IMR-90 (cell line): ENCODE data around the gene PITPNM3. TPM values are rescaled to one million over a fixed set of nuclear protein-coding genes. Genes with fewer than 3 reads are reported as not detected.
A peak's percentile ranks its signal among the peaks of the same experiment; 100 is the strongest.

Source experiments
- ATAC-seq: fragments of 200-7000 bp; cut with Tn5 transposase; 2 replicates; pipeline ENCODE4 v1.9.1; 2020; ENCODE audit warnings: low read depth, mild to moderate bottlenecking, moderate library complexity
- BruUV-seq: library from RNA; stranded (reverse); fragments of 400-500 nt; replicated peaks from 2 replicates; lab custom pipeline; 2021; lab: Mats Ljungman, UMichigan
- CTCF ChIA-PET: fragments of 300-600 bp; formaldehyde crosslinking; extraction: SDS; loops from one replicate; lab custom pipeline; 2021; ENCODE audit warnings: antibody characterized with exemption; lab: Yijun Ruan, JAX
- POLR2A ChIA-PET: fragments of 300-600 bp; sonication (Branson Sonifier 250); formaldehyde crosslinking; loops from one replicate; lab custom pipeline; 2022; ENCODE audit warnings: antibody characterized with exemption; ENCODE audit not compliant: unreplicated experiment; lab: Charles Lee
- DNase-seq: peaks from one replicate; pipeline ENCODE4 v3.0.0; 2013
- H2AFZ ChIP-seq: replicated peaks from 2 replicates; pipeline ENCODE3; 2013; ENCODE audit warnings: low read length, mild to moderate bottlenecking; ENCODE audit not compliant: poor library complexity
- H2AK5ac ChIP-seq: 2 replicates; pipeline ENCODE4 v1.6.1; 2013; ENCODE audit warnings: low read depth, low read length, inconsistent platforms
- H2AK9ac ChIP-seq: replicated peaks from 2 replicates; pipeline ENCODE3; 2013; ENCODE audit warnings: mild to moderate bottlenecking, low read depth, low read length, moderate library complexity; ENCODE audit not compliant: poor library complexity
- H2BK120ac ChIP-seq: 2 replicates; pipeline ENCODE4 v1.6.1; 2013; ENCODE audit warnings: low read depth, low read length, inconsistent platforms
- H2BK15ac ChIP-seq: 3 replicates; pipeline ENCODE4 v1.6.1; 2013; ENCODE audit warnings: low read depth, low read length, inconsistent platforms
- H2BK20ac ChIP-seq: 2 replicates; pipeline ENCODE4 v1.6.1; 2013; ENCODE audit warnings: low read depth, mild to moderate bottlenecking, inconsistent platforms, low read length, moderate library complexity
- H2BK5ac ChIP-seq: 2 replicates; pipeline ENCODE4 v1.6.1; 2013; ENCODE audit warnings: mild to moderate bottlenecking, low read depth, low read length, inconsistent platforms; ENCODE audit not compliant: poor library complexity, severe bottlenecking
- H3K14ac ChIP-seq: replicated peaks from 2 replicates; pipeline ENCODE4 v1.6.1; 2013; ENCODE audit warnings: low read depth, low read length, inconsistent platforms
- H3K18ac ChIP-seq: 2 replicates; pipeline ENCODE4 v1.6.1; 2013; ENCODE audit warnings: low read depth, low read length, control low read depth
- H3K23ac ChIP-seq: 2 replicates; pipeline ENCODE4 v1.6.1; 2013; ENCODE audit warnings: low read depth, low read length, inconsistent platforms
- H3K27ac ChIP-seq: 2 replicates; pipeline ENCODE4 v1.5.1; 2013; ENCODE audit warnings: mild to moderate bottlenecking, control low read depth, low read length; ENCODE audit not compliant: insufficient read depth
- H3K27me3 ChIP-seq: 2 replicates; pipeline ENCODE4 v1.6.1; 2013; ENCODE audit warnings: low read length; ENCODE audit not compliant: control insufficient read depth, insufficient read depth
- H3K36me3 ChIP-seq: 2 replicates; pipeline ENCODE4 v1.6.1; 2013; ENCODE audit warnings: low read length, mixed read lengths; ENCODE audit not compliant: control insufficient read depth, insufficient read depth
- H3K4ac ChIP-seq: 2 replicates; pipeline ENCODE4 v1.6.1; 2013; ENCODE audit warnings: low read depth, low read length, inconsistent platforms
- H3K4me1 ChIP-seq: 2 replicates; pipeline ENCODE4 v1.6.1; 2013; ENCODE audit warnings: low read length, mixed read lengths; ENCODE audit not compliant: control insufficient read depth, insufficient read depth
- H3K4me2 ChIP-seq: 2 replicates; pipeline ENCODE4 v1.6.1; 2013; ENCODE audit warnings: low read depth, mild to moderate bottlenecking, control low read depth, low read length, moderate library complexity
- H3K4me3 ChIP-seq: 2 replicates; pipeline ENCODE4 v1.5.1; 2013; ENCODE audit warnings: low read depth, mild to moderate bottlenecking, control low read depth, low read length, moderate library complexity; ENCODE audit not compliant: insufficient read depth
- H3K56ac ChIP-seq: 2 replicates; pipeline ENCODE4 v1.6.1; 2013; ENCODE audit warnings: low read length, inconsistent platforms; ENCODE audit not compliant: insufficient read depth; ENCODE audit errors: extremely low read depth
- H3K79me1 ChIP-seq, 2 experiments: 2 replicates each; pipeline ENCODE4 v1.6.1; 2013; ENCODE audit warnings: low read length in 2 of 2, inconsistent platforms in 1 of 2, low read depth in 1 of 2
- H3K9ac ChIP-seq: 2 replicates; pipeline ENCODE4 v1.6.1; 2013; ENCODE audit warnings: low read depth, low read length, control low read depth
- H3K9me1 ChIP-seq: 2 replicates; pipeline ENCODE4 v1.6.1; 2013; ENCODE audit warnings: low read length, inconsistent platforms; ENCODE audit not compliant: insufficient read depth
- H3K9me3 ChIP-seq: 2 replicates; pipeline ENCODE4 v1.6.1; 2013; ENCODE audit warnings: low read length; ENCODE audit not compliant: control insufficient read depth, insufficient read depth
- H4K20me1 ChIP-seq: 2 replicates; pipeline ENCODE4 v1.6.1; 2013; ENCODE audit warnings: low read length, inconsistent platforms; ENCODE audit not compliant: insufficient read depth
- H4K5ac ChIP-seq: 2 replicates; pipeline ENCODE4 v1.6.1; 2013; ENCODE audit warnings: mild to moderate bottlenecking, low read depth, low read length, control low read depth
- H4K8ac ChIP-seq, 2 experiments: 2 replicates each; pipeline ENCODE4 v1.6.1; 2013; ENCODE audit warnings: low read depth in 2 of 2, low read length in 2 of 2, control low read depth in 1 of 2, inconsistent platforms in 1 of 2
- H4K91ac ChIP-seq: 2 replicates; pipeline ENCODE4 v1.6.1; 2013; ENCODE audit warnings: low read depth, low read length, inconsistent platforms; ENCODE audit not compliant: insufficient read depth
- BHLHE40 ChIP-seq: fragments of 150-350 bp; IDR thresholded peaks from 2 replicates; pipeline ENCODE4 v1.6.1; 2016; ENCODE audit warnings: mild to moderate bottlenecking, low read depth, low read length
- FOS ChIP-seq: fragments of 150-350 bp; IDR thresholded peaks from 2 replicates; pipeline ENCODE4 v1.6.1; 2016; ENCODE audit warnings: low read depth, low read length
- MAFK ChIP-seq: IDR thresholded peaks from 2 replicates; pipeline ENCODE4 v1.6.1; 2012; ENCODE audit warnings: low read depth, low read length, improper control_type of control experiment
- MAZ ChIP-seq: IDR thresholded peaks from 2 replicates; pipeline ENCODE4 v1.6.1; 2012; ENCODE audit warnings: low read depth, mild to moderate bottlenecking, low read length, improper control_type of control experiment, moderate library complexity, borderline replicate concordance
- MXI1 ChIP-seq: IDR thresholded peaks from 2 replicates; pipeline ENCODE4 v1.6.1; 2012; ENCODE audit warnings: low read depth, mild to moderate bottlenecking, low read length, moderate library complexity, borderline replicate concordance
- NFE2L2 ChIP-seq: fragments of 150-350 bp; IDR thresholded peaks from 2 replicates; pipeline ENCODE4 v1.6.1; 2016; ENCODE audit warnings: low read depth, mild to moderate bottlenecking, low read length
- POLR2A ChIP-seq: IDR thresholded peaks from 2 replicates; pipeline ENCODE4 v1.6.1; 2012; ENCODE audit warnings: mild to moderate bottlenecking, low read depth, low read length
- SMC3 ChIP-seq: fragments of 150-350 bp; IDR thresholded peaks from 2 replicates; pipeline ENCODE4 v1.6.1; 2016; ENCODE audit warnings: low read depth, mild to moderate bottlenecking, antibody characterized with exemption, low read length, moderate library complexity
- WGBS, 2 experiments: methylation state at CpG; one replicate each; pipeline versions ENCODE4 v1.1.5 to v1.1.7; 2013; ENCODE audit warnings: missing lambda C conversion rate in 2 of 2; ENCODE audit not compliant: insufficient read length in 1 of 2; ENCODE audit errors: extremely low coverage in 2 of 2; 5-methylcytosine and 5-hydroxymethylcytosine counted together
- dilution Hi-C: fragments of 300-500 bp; cut with HindIII; formaldehyde crosslinking; loops from one replicate; pipeline ENCODE4 v1.14.3; 2018; ENCODE audit warnings: low sequenced_read_pairs; ENCODE audit not compliant: unreplicated experiment
- in situ Hi-C: fragments of 300-500 bp; cut with MboI; formaldehyde crosslinking; loops from 3 replicates; pipeline ENCODE4 v1.14.3; 2019; ENCODE audit warnings: low sequenced_read_pairs, inconsistent platforms, mixed read lengths
- intact Hi-C: fragments of 100-400 bp; cut with micrococcal nuclease; formaldehyde crosslinking; loops from 2 replicates; pipeline ENCODE4 v1.10.0; 2022
- polyA plus RNA-seq, 3 experiments: library from polyadenylated mRNA; depleted of rRNA; stranded (reverse); fragments of >200 nt; gene quantifications; 2 replicates each; pipeline ENCODE4 v1.2.3, GENCODE V29; 2012; ENCODE audit warnings: low replicate concordance in 1 of 3
- total RNA-seq: library from RNA; depleted of rRNA; stranded (reverse); fragments of >200 nt; gene quantifications from 2 replicates; pipeline ENCODE4 v1.2.3, GENCODE V29; 2012
- TF ChIP-seq, protein P1 (sequence below): fragments of 150-350 bp; IDR thresholded peaks from 2 replicates; pipeline ENCODE4 v1.6.1; 2016; ENCODE audit warnings: low read depth, mild to moderate bottlenecking, low read length, moderate library complexity, borderline replicate concordance
- TF ChIP-seq, protein P2 (sequence below): conservative IDR thresholded peaks from 2 replicates; pipeline ENCODE4 v1.5.1; 2012; ENCODE audit warnings: mild to moderate bottlenecking, low read depth, low read length, improper control_type of control experiment

The PITPNM3 gene
- total and polyA plus RNA-seq, 2 of the 4 experiments (the other 2 are of a cell fraction) = 0.54 to 1.7 TPM

DNA sequence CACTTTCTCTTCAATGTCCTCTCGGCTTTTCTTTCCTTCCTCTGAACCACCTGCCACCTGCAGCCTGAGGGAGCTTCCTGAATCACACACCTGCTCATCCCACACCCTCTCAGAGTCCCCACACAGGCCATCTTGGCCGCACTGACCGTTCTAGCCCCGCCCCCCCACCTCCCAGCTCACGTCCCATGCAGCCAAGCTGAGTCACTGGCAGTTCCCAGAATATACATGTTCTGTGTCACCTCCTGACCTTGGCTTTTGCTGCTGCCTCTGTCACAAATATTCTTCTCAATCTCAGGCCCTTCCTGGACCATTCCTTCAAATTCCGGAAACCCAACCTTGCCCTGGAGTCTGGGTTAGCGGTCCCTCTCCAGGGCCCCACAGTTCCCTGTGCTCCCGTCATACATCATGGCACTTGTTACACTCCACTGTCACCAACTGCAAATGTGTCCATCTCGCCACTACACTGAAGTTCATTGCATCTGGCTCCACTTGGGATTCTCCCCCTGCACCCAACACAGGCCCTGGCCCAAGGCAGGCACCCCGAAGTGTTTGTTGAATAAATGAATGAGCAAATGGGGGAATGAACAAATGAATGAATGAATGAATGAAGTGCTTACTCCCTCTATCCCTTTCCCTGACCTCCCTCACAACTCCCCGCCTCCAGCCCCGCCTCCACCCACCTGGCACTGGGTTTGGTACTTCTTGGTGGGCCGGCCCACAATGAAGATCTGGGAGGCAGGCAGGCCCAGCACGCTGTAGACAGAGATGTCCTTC, 99.3 kb downstream of the PITPNM3 start:
- peak overlapping the region; percentile 72 for H2AFZ ChIP-seq
- TF ChIP-seq BHLHE40 = peak; percentile 27; the same call in 1 of the 2 replicates
- TF ChIP-seq FOS = peak; percentile 43; the same call in 1 of the 2 replicates
- TF ChIP-seq MAFK = no peak
- TF ChIP-seq, protein P1, sequence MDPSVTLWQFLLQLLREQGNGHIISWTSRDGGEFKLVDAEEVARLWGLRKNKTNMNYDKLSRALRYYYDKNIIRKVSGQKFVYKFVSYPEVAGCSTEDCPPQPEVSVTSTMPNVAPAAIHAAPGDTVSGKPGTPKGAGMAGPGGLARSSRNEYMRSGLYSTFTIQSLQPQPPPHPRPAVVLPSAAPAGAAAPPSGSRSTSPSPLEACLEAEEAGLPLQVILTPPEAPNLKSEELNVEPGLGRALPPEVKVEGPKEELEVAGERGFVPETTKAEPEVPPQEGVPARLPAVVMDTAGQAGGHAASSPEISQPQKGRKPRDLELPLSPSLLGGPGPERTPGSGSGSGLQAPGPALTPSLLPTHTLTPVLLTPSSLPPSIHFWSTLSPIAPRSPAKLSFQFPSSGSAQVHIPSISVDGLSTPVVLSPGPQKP = no peak
- TF ChIP-seq MAZ = peak; percentile 47; the same call in 1 of the 2 replicates
- TF ChIP-seq MXI1 = peak; percentile 32; the same call in 1 of the 2 replicates
- TF ChIP-seq NFE2L2 = peak; percentile 29; the same call in 1 of the 2 replicates
- TF ChIP-seq POLR2A = no peak
- TF ChIP-seq, protein P2, sequence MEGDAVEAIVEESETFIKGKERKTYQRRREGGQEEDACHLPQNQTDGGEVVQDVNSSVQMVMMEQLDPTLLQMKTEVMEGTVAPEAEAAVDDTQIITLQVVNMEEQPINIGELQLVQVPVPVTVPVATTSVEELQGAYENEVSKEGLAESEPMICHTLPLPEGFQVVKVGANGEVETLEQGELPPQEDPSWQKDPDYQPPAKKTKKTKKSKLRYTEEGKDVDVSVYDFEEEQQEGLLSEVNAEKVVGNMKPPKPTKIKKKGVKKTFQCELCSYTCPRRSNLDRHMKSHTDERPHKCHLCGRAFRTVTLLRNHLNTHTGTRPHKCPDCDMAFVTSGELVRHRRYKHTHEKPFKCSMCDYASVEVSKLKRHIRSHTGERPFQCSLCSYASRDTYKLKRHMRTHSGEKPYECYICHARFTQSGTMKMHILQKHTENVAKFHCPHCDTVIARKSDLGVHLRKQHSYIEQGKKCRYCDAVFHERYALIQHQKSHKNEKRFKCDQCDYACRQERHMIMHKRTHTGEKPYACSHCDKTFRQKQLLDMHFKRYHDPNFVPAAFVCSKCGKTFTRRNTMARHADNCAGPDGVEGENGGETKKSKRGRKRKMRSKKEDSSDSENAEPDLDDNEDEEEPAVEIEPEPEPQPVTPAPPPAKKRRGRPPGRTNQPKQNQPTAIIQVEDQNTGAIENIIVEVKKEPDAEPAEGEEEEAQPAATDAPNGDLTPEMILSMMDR = no peak
- no peak for TF ChIP-seq SMC3
- H3K27me3 ChIP-seq = no peaks in the 10 kb centered on the region
- no peak overlapping the region for H3K18ac ChIP-seq
- ChIA-PET POLR2A (no interaction called here), CTCF (no interaction called here)
- peak overlapping the region; percentile 46 for H2BK120ac ChIP-seq
- peak overlapping the region; percentile 59 for H2AK9ac ChIP-seq
- in situ Hi-C loops = no loop called here
- DNase-seq = peak; percentile 76
- H3K9me3 ChIP-seq = no peaks in the 10 kb centered on the region
- H3K9ac ChIP-seq = no peak overlapping the region
- peak; percentile 82 for ATAC-seq
- peak overlapping the region; percentile 13; the same call in 1 of the 2 replicates for H4K5ac ChIP-seq
- intact Hi-C loops = no loop called here
- H3K79me1 ChIP-seq = no peaks in the 10 kb centered on the region
- H3K36me3 ChIP-seq = no peaks in the 10 kb centered on the region
- WGBS, 2 experiments = 46% methylated on average over 8 of the region's 14 CpGs; no CpG with 5 or more reads in 1 of the 2 experiments
- H3K4me1 ChIP-seq = peaks cover 11% of the 10 kb centered on the region
- peak overlapping the region; percentile 4; the same call in 1 of the 2 replicates for H3K4me2 ChIP-seq
- peak overlapping the region in 1 of 2 experiments; percentile 41; a peak in 2 of 4 replicates for H4K8ac ChIP-seq
- H3K4ac ChIP-seq = peak overlapping the region; percentile 62; the same call in 1 of the 2 replicates
- peak overlapping the region; percentile 50; the same call in 1 of the 3 replicates for H2BK15ac ChIP-seq
- no peaks in the 10 kb centered on the region for H4K20me1 ChIP-seq
- H3K4me3 ChIP-seq = no peak overlapping the region
- H2BK5ac ChIP-seq = peak overlapping the region; percentile 39
- peak overlapping the region; percentile 48; the same call in 1 of the 2 replicates for H3K14ac ChIP-seq
- H4K91ac ChIP-seq = peak overlapping the region; percentile 73
- BruUV-seq = no TSS peak
- H3K9me1 ChIP-seq = peaks cover 9% of the 10 kb centered on the region
- H3K27ac ChIP-seq = no peak overlapping the region
- no peak overlapping the region for H3K23ac ChIP-seq
- no peak overlapping the region for H3K56ac ChIP-seq
- dilution Hi-C loops = no loop called here
- H2AK5ac ChIP-seq = peak overlapping the region; percentile 84
- peak overlapping the region; percentile 46; the same call in 1 of the 2 replicates for H2BK20ac ChIP-seq
